ENCODE results near the gene HESX1. TPM values are rescaled to one million over a fixed set of nuclear protein-coding genes. Genes with fewer than 3 reads are reported as not detected.

HESX1 gene
- total RNA-seq, 1 donor from 2014 or later = 0.89 TPM

- DNase-seq (ENCODE audit: low spot score) (peak; percentile 81), ATAC-seq (peak; percentile 82)
- intact Hi-C loops (cut with DNase I) = no loop called here
These were observed 29.7 kb downstream of the HESX1 start for GRCh38 chr3:57169872-57170623.

GRCh38 chr3:57169108-57169507 is 30.7 kb downstream of the HESX1 start:
- ATAC-seq (no peak), DNase-seq (ENCODE audit: low spot score) (no peak)
- intact Hi-C loops (cut with DNase I) = no loop called here

- intact Hi-C loops (cut with DNase I) = no loop called here
- no peak for DNase-seq (ENCODE audit: low spot score)
- no peak for ATAC-seq
These were observed 31.6 kb downstream of the HESX1 start for GRCh38 chr3:57168151-57168550.

DNA sequence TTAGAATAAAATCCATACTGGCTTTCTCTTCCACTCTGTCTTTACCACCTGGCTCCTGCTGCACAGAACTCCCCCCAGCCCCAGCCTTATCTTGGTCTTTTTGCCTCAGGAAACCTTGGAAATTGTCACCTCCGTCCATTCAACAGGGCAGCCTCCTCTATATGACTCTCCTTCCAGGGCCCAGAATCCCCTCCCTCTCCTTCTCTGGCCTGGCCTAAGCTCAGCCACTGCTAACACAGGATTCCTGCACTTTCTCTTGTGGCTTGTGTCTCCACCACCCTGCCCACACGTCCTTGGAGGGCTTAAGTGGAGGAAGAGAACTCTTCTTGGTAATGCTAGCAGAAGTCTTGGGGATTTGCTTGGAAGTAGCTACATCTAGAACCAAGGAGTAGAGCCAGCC is 33.1 kb downstream of the HESX1 start:
- intact Hi-C loops (cut with DNase I) = no loop called here
- ATAC-seq (no peak), DNase-seq (ENCODE audit: low spot score) (no peak)

GRCh38 chr3:57165641-57166040 is 34.1 kb downstream of the HESX1 start:
- DNase-seq (ENCODE audit: low spot score) = no peak
- ATAC-seq = no peak
- intact Hi-C loops (cut with DNase I) = no loop called here

GRCh38 chr3:57164657-57165573 is 34.9 kb downstream of the HESX1 start, which contains the start of gene IL17RD:
Gene IL17RD (minus strand): TSS chr3:57165353. CDS start chr3:57165286, 67 bp downstream.
- ATAC-seq (peak; percentile 90), DNase-seq (ENCODE audit: low spot score) (peak; percentile 90)
- intact Hi-C loops (cut with DNase I) = no loop called here

DNA sequence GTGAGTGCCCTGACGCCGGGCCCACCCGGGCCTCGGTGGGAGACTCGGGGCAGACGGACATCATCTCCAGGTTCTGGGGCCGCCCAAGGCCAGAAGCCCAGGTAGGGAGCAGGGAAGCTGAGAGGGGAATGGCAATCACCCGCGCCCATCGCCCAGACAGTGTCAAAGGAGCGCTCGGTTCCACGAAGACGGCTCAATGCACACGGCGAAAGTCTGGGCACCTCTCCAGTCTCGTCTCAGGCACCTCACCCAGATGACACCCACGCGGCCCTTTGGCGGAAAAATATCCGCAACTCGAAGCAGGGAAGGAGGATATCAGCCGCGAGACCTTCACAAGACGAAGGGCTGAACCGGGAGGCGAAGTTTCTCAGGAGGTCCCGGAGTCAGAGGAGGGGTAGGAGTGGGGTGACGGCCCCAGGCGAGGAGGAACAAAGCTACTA is 35.5 kb downstream of the HESX1 start:
- DNase-seq (ENCODE audit: low spot score) (peak; percentile 74), ATAC-seq (peak; percentile 54)
- intact Hi-C loops (cut with DNase I) = no loop called here

- intact Hi-C loops (cut with DNase I) = no loop called here
- DNase-seq (ENCODE audit: low spot score) (no peak), ATAC-seq (peak; percentile 25)
These were observed 36.0 kb downstream of the HESX1 start for GRCh38 chr3:57163751-57164150.

- no peak for ATAC-seq
- intact Hi-C loops (cut with DNase I) = no loop called here
- no peak for DNase-seq (ENCODE audit: low spot score)
These were observed 37.9 kb downstream of the HESX1 start for GRCh38 chr3:57161915-57162314.

GRCh38 chr3:57160765-57161538 is 38.8 kb downstream of the HESX1 start:
- ATAC-seq = no peak
- intact Hi-C loops (cut with DNase I) = no loop called here

DNA sequence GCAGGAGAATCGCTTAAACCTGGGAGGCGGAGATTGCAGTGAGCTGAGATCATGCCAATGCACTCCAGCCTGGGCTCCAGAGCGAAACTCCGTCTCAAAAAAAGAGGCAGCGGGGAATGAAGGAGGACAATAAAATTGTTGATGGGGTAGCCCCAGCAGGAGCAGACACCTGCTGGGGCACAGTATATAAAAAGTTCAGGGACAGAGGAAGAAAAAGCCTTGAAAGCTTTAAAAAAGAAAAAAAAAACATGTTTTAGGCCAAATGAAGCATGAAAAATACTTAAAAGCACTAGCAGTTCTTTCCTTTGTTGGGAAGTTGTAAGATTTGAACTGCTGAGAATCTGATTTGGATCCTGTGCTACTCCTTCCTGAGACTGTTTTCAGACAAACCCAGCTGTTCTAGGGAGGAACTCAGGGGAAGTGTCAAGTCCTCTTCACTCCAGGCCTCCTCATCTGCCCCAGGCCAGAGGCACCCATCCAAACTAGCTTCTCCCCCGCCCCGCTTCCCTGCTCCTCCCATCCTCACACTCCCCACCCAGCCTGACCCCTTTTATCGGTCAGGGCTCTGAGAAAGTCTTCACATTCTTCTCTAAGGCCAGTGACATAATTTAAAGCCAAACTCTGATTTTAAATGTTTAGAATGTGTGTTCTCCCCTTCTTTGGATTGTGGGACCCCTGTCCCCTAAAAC is 39.6 kb downstream of the HESX1 start:
- intact Hi-C loops (cut with DNase I) = no loop called here
- peak; percentile 67 for DNase-seq (ENCODE audit: low spot score)

More at GRCh38 chr3:57160765-57161538, 38.8 kb downstream of the HESX1 start:
- no peak for DNase-seq (ENCODE audit: low spot score)

GRCh38 chr3:57158813-57159738 is 40.7 kb downstream of the HESX1 start:
- intact Hi-C loops (cut with DNase I) = no loop called here
- ATAC-seq = no peak
- DNase-seq (ENCODE audit: low spot score) = no peak

More for the DNA sequence above, 39.6 kb downstream of the HESX1 start:
- peak; percentile 33 for ATAC-seq

DNA sequence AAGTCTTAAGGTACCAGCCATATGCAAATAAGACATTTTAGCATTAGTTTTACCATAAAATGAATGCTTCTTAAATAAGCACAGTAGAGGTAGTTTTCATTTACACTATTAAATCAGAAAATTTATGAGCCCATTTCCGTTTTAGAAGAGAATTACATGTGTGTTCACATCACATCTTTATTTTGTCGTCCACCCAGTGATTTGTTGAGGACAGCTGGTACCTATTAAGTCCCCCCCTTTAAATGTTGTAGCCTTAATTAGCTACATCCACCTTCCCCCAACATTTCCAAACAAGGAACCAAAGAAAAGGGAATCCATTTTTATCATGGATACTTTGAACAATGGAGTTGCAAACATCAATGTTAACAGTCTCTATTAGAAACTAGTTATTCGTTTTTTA is 41.5 kb downstream of the HESX1 start:
- intact Hi-C loops (cut with DNase I) = no loop called here
- DNase-seq (ENCODE audit: low spot score) (no peak), ATAC-seq (no peak)

DNA sequence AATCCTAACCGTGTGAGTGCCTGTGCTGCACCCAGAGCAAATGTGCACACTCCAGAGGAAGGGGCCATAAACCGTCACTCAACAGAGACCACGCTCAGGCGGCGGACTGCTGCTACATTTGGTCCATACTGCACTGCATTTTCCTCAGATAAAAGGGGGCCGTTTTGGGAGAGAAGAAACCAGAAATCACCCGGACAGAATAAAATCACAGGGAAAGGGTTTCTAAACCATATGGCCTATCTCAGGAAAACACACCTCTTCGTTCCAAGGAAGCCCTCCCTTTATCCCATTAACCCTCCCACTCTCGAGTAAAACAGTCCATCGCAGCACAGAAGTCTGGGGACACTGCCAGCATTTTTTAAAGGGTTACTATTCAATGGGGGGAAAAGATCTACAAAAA is 42.2 kb downstream of the HESX1 start:
- intact Hi-C loops (cut with DNase I) = no loop called here
- DNase-seq (ENCODE audit: low spot score) = no peak
- ATAC-seq = no peak

DNA sequence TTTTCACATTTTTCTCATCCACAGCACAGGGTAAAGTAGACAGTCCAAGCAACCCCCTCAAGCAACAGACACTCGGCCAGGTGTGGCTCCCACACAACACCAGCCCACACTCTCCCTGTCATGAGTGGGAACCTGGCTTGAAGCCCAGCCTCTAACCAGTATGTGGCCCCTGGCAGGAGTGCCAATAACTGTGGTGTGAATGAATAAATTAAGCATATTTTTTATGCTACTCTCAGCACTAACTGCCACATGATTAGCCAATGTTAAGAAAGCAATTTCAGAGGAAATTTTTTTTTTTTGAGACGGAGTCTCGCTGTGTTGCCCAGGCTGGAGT is 44.5 kb downstream of the HESX1 start:
- intact Hi-C loops (cut with DNase I) = no loop called here
- ATAC-seq (no peak), DNase-seq (ENCODE audit: low spot score) (no peak)

- DNase-seq (ENCODE audit: low spot score) = no peak
- intact Hi-C loops (cut with DNase I) = no loop called here
- no peak for ATAC-seq
These were observed 45.1 kb downstream of the HESX1 start for GRCh38 chr3:57154470-57155309.
